ENCODE data around the gene SRSF8. TPM values are rescaled to one million over a fixed set of nuclear protein-coding genes. Genes with fewer than 3 reads are reported as not detected.
"Not testable (repeated sequence)": the region's sequence is repeated elsewhere in the genome, so short reads cannot be mapped to it uniquely, and the experiment has no call there.

The SRSF8 gene
- total RNA-seq, 1 experiment from 2014 or later, result 40.6 TPM

- Histone ChIP-seq H3K4me3 (ENCODE audit: low read depth in 2 of 2, low read length in 2 of 2) (no peak overlapping the region), H3K36me3 (ENCODE audit: control insufficient read depth, insufficient read depth, low read length) (no peaks in the 10 kb centered on the region), H3K27me3 (ENCODE audit: control insufficient read depth, insufficient read depth, low read length) (peaks cover 18% of the 10 kb centered on the region; the same call in 1 of the 2 replicates), H3K9me3 (ENCODE audit: control insufficient read depth, insufficient read depth, low read depth, low read length) (no peaks in the 10 kb centered on the region), H3K27ac (ENCODE audit: low read length) (no peak overlapping the region), H3K4me1 (ENCODE audit: control insufficient read depth, insufficient read depth, low read length) (no peaks in the 10 kb centered on the region)
- DNase-seq (ENCODE audit: low read depth, low spot score) (no peak), ATAC-seq (no peak)
- in situ Hi-C loops (cut with HindIII; ENCODE audit: low pct_unique_long_range_greater_than_20kb, low sequenced_read_pairs), result no loop called here
- ChIA-PET POLR2A (no interaction called here), CTCF (no interaction called here)
- TF ChIP-seq SIN3A (IDR thresholded peaks at IDR 0.05; ENCODE audit: borderline replicate concordance, insufficient read depth, low read depth, low read length), result no peak
- TF ChIP-seq REST (IDR thresholded peaks at IDR 0.05; ENCODE audit: insufficient read depth in 1 of 2, low read depth in 2 of 2, low read length in 1 of 2), result no peak
- TF ChIP-seq TCF7L2 (IDR thresholded peaks at IDR 0.05; ENCODE audit: low read depth, low read length), result no peak
- TF ChIP-seq CTCF (IDR thresholded peaks at IDR 0.05), result no peak
- no peak for TF ChIP-seq POLR2AphosphoS5 (IDR thresholded peaks at IDR 0.05; ENCODE audit: low read depth, low read length)
- intact Hi-C loops (cut with micrococcal nuclease; ENCODE audit: unreplicated experiment), result no loop called here
- BruUV-seq (replicated peaks), result no TSS peak
These were observed 31.4 kb upstream of the SRSF8 start for GRCh38 chr11:95035316-95035715.

- POLR2A ChIA-PET; in situ Hi-C loops (cut with HindIII; ENCODE audit: low pct_unique_long_range_greater_than_20kb, low sequenced_read_pairs); H3K27ac ChIP-seq (ENCODE audit: low read length); CTCF ChIA-PET; H3K4me1 ChIP-seq (ENCODE audit: control insufficient read depth, insufficient read depth, low read length); H3K36me3 ChIP-seq (ENCODE audit: control insufficient read depth, insufficient read depth, low read length); H3K9me3 ChIP-seq (ENCODE audit: control insufficient read depth, insufficient read depth, low read depth, low read length); intact Hi-C loops (cut with micrococcal nuclease; ENCODE audit: unreplicated experiment); DNase-seq (ENCODE audit: low read depth, low spot score); BruUV-seq (replicated peaks); ATAC-seq; H3K4me3 ChIP-seq (ENCODE audit: low read depth in 2 of 2, low read length in 2 of 2): not testable (repeated sequence)
- peaks cover 18% of the 10 kb centered on the region; the same call in 1 of the 2 replicates for H3K27me3 ChIP-seq (ENCODE audit: control insufficient read depth, insufficient read depth, low read length)
These were observed 29.2 kb upstream of the SRSF8 start for GRCh38 chr11:95037356-95038035.

GRCh38 chr11:95042239-95042638 is 24.5 kb upstream of the SRSF8 start:
- H3K27me3 ChIP-seq (ENCODE audit: control insufficient read depth, insufficient read depth, low read length), result peaks cover 27% of the 10 kb centered on the region
- H3K9me3 ChIP-seq (ENCODE audit: control insufficient read depth, insufficient read depth, low read depth, low read length), result no peaks in the 10 kb centered on the region
- no peaks in the 10 kb centered on the region for H3K4me1 ChIP-seq (ENCODE audit: control insufficient read depth, insufficient read depth, low read length)
- H3K36me3 ChIP-seq (ENCODE audit: control insufficient read depth, insufficient read depth, low read length), result no peaks in the 10 kb centered on the region
- no peak for TF ChIP-seq TCF7L2 (IDR thresholded peaks at IDR 0.05; ENCODE audit: low read depth, low read length)
- no peak for TF ChIP-seq CTCF (IDR thresholded peaks at IDR 0.05)
- TF ChIP-seq POLR2AphosphoS5 (IDR thresholded peaks at IDR 0.05; ENCODE audit: low read depth, low read length), result no peak
- TF ChIP-seq REST (IDR thresholded peaks at IDR 0.05; ENCODE audit: insufficient read depth in 1 of 2, low read depth in 2 of 2, low read length in 1 of 2), result no peak
- no peak for TF ChIP-seq SIN3A (IDR thresholded peaks at IDR 0.05; ENCODE audit: borderline replicate concordance, insufficient read depth, low read depth, low read length)
- in situ Hi-C loops (cut with HindIII; ENCODE audit: low pct_unique_long_range_greater_than_20kb, low sequenced_read_pairs) (no loop called here), intact Hi-C loops (cut with micrococcal nuclease; ENCODE audit: unreplicated experiment) (no loop called here)
- no peak overlapping the region for H3K27ac ChIP-seq (ENCODE audit: low read length)
- ChIA-PET POLR2A (no interaction called here), CTCF (no interaction called here)
- ATAC-seq, result no peak
- no peak for DNase-seq (ENCODE audit: low read depth, low spot score)
- BruUV-seq (replicated peaks), result no TSS peak
- no peak overlapping the region for H3K4me3 ChIP-seq (ENCODE audit: low read depth in 2 of 2, low read length in 2 of 2)
